GM12873 (cell line): ENCODE results near the gene PPP6R3.

Experiments used
- CTCF ChIP-seq: IDR thresholded peaks from 2 replicates; pipeline ENCODE4 v1.5.1; 2012; ENCODE audit warnings: low read depth, mild to moderate bottlenecking, moderate library complexity, low read length, control low read depth; ENCODE audit not compliant: insufficient read depth; ENCODE audit errors: missing control alignments

PPP6R3 gene

GRCh38 chr11:68653486-68654430 is 193.2 kb downstream of the PPP6R3 start:
- TF ChIP-seq CTCF: no peak

GRCh38 chr11:68654978-68655377 is 194.4 kb downstream of the PPP6R3 start:
- TF ChIP-seq CTCF: no peak

- TF ChIP-seq CTCF: no peak
Observed at GRCh38 chr11:68655406-68655805, 194.9 kb downstream of the PPP6R3 start.

- no peak for TF ChIP-seq CTCF
Observed at GRCh38 chr11:68655806-68656205, 195.3 kb downstream of the PPP6R3 start.

- no peak for TF ChIP-seq CTCF
Observed at GRCh38 chr11:68657021-68657780, 196.6 kb downstream of the PPP6R3 start.

- TF ChIP-seq CTCF: no peak
Observed at GRCh38 chr11:68658097-68658496, 197.5 kb downstream of the PPP6R3 start.

GRCh38 chr11:68658661-68659060 is 198.1 kb downstream of the PPP6R3 start:
- TF ChIP-seq CTCF: no peak
